GM13976 (cell line): ENCODE results near the gene HOXB1.
A peak's percentile ranks its signal among the peaks of the same experiment; 100 is the strongest.

Experiments
- DNase-seq: peaks from one replicate; pipeline ENCODE4 v3.0.0; 2012; ENCODE audit warnings: low spot score
- in situ Hi-C: fragments of 300-500 bp; cut with MboI; formaldehyde crosslinking; loops from one replicate; pipeline ENCODE4 v1.12.0; 2022; ENCODE audit warnings: low sequenced_read_pairs, mixed read lengths, inconsistent platforms; ENCODE audit not compliant: unreplicated experiment
- TF ChIP-seq, protein P1 (sequence below): IDR thresholded peaks from 2 replicates; pipeline ENCODE4 v1.5.1; 2012; ENCODE audit warnings: borderline replicate concordance, mild to moderate bottlenecking; ENCODE audit not compliant: insufficient read depth; ENCODE audit errors: extremely low read depth, missing control alignments, control extremely low read depth

The HOXB1 gene

DNA sequence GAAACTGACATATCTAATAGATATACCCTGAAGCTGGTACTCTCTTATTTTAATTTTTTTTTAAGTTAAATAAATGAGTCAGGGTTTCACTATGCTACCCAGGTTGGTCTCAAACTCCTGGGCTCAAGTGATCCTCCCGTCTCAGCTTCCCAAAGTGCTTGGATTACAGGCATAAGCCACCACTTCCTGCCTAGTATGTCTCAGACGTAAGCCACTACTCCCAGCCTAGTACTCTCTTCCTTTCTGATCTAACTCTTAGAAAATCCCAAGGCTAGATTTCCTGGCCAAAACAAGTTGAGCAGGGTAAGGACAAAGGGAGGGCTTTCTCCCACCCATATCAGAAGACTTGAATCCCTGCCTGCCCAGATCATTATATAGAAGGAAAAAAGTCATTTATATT is 33.7 kb downstream of the HOXB1 start:
- DNase-seq, result no peak
- in situ Hi-C loops, result no loop called here
- TF ChIP-seq, protein P1, sequence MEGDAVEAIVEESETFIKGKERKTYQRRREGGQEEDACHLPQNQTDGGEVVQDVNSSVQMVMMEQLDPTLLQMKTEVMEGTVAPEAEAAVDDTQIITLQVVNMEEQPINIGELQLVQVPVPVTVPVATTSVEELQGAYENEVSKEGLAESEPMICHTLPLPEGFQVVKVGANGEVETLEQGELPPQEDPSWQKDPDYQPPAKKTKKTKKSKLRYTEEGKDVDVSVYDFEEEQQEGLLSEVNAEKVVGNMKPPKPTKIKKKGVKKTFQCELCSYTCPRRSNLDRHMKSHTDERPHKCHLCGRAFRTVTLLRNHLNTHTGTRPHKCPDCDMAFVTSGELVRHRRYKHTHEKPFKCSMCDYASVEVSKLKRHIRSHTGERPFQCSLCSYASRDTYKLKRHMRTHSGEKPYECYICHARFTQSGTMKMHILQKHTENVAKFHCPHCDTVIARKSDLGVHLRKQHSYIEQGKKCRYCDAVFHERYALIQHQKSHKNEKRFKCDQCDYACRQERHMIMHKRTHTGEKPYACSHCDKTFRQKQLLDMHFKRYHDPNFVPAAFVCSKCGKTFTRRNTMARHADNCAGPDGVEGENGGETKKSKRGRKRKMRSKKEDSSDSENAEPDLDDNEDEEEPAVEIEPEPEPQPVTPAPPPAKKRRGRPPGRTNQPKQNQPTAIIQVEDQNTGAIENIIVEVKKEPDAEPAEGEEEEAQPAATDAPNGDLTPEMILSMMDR, result no peak

DNA sequence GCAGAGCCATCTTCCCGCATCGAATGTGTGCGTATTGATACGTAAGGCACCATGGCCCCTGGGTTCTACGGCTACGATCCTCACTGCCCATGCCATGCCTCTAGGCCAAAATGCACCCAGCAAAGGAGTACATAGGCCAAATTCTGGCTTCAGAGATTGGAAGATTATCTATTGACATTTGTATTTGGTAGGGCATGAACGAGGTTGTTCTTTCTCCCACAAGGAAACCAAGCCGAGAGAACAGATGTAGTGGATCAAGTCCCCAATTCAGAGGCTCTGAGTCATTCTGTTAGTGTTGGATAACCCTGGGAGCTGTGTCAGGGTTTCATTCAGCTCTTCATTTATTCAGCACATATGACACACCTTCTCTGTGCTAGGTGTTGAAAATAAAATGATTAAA is 36.5 kb downstream of the HOXB1 start:
- no peak for DNase-seq
- TF ChIP-seq, protein P1, result no peak
- in situ Hi-C loops, result no loop called here

DNA sequence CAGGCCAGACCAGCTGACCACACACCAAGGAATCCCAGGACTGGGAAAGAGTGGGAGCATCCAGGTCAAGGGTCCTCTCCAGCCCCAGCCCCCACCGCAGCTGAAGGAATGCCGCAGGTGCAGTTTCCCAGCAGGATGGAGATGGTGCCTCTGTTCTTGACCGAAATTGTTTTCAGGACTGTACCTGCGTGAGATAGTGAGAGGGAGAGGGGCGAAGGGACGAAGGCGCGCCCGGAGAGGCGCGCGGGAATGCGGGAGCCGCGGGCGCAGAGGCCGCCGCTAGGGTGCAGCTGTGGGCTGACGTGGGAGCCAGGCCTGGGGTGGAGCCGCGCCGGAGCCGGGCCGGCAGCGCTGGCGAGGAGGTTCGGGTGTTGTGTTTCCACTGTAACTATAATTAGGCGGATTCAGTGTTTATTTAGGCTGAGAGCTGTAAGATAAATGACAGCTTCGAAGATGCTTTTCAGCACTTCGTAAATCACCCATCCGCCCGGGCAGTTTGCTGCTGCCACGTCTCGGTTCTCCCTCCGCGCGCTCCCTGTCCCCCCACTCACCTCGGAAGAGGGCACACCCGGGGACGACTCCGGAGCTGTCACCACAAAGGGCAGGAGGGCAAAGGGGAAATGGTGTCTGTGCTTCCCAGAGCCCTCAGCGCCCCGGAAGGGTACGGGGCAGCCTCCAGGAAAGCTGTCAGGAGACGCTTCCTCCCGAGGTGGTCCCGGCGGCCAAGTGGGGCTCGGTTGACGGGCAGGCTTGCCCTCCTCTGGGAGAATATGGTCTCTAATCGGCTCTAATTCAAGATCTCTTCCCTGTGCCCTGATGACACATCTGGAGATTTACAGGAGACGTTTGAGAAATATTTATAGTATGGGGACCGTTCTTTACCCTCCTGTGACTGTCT is 38.2 kb downstream of the HOXB1 start:
- in situ Hi-C loops, result no loop called here
- DNase-seq, result peak; percentile 87
- TF ChIP-seq, protein P1, result peak; percentile 94

DNA sequence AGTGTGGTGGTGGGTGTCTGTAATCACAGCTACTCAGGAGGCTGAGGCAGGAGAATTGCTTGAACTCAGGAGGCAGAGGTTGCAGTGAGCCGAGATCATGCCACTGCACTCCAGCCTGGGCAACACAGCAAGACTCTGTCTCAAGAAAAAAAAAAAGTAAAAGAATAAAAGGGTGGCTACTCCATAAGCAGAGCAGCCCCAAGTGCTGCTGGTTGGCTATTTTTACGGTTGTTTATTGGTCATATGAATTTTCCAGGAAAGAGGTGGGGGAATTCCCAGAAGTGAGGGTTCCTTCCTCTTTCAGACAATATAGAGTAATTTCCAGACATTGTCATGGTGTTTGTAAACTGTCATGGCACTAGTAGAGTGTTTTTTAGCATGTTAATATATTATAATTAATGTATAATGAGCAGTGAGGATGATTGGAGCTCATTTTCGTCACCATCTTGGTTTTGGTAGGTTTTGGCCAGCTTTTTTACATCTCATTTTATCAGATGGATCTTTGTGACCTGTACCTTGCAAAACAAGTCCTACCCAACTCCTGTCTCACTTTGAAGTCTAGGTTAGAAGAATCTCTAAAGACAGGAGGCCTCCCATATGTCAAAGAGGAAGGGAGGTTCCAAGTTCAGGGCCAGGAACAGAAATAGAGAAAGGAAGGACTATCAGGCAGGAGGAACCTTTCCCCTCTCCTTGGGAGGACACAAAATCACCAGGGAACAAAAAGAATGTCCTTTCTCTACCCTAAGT is 39.1 kb downstream of the HOXB1 start:
- TF ChIP-seq, protein P1, result no peak
- in situ Hi-C loops, result no loop called here
- no peak for DNase-seq

DNA sequence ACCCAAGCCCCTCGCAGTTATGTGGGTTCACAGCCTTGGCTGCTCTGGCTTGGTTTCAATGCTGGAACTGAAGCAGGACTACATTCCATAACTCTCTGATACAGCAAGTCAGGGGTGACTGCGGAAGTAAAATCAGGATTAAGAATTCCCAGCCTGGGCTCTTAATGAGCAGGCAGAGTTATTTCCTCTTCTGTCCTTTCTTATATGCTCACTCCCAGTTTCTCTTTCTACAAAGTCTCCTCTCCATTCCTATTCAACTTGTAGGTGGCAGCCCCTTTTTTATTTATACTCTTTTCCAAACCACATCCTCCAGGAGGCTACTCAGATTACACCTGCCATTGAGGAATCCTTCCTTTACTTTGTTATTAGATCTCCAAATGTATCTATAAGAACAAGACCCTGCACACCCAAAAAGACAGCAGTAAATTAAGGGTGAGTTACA is 40.3 kb downstream of the HOXB1 start:
- TF ChIP-seq, protein P1, result no peak
- in situ Hi-C loops, result no loop called here
- DNase-seq, result no peak

DNA sequence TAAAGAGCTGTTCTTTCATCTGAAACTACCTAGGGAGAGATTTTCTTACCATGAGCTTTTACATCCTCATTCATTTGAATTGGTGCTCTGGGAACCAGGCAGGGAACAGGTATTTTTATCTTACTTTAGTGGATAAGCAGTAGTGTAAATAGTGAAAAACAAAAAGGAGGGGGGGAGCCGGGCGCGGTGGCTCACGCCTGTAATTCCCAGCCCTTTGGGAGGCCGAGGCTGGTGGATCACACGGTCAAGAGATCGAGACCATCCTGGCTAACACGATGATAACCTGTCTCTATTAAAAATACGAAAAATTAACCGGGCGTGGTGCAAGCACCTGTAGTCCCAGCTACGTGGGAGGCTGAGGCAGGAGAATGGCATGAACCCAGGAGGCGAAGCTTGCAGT is 41.0 kb downstream of the HOXB1 start:
- in situ Hi-C loops, result no loop called here
- DNase-seq, result no peak
- TF ChIP-seq, protein P1, result no peak
